Hypothalamus (tissue), 51 donors: ENCODE data around the gene NFATC2.

Experiments used
- DNase-seq, 51 donors: peaks; one replicate each; lab custom pipeline; 2025; lab: John Stamatoyannopoulos, UW

The NFATC2 gene

GRCh38 chr20:51385646-51386530, 156.6 kb downstream of the NFATC2 start:
- peak in 2 of 51 donors; percentile 12 to 34 for DNase-seq

GRCh38 chr20:51384875-51385274, 157.6 kb downstream of the NFATC2 start:
- no peak for DNase-seq

GRCh38 chr20:51383891-51384510, 158.5 kb downstream of the NFATC2 start:
- no peak for DNase-seq

GRCh38 chr20:51382986-51383821, 159.3 kb downstream of the NFATC2 start:
- no peak for DNase-seq

GRCh38 chr20:51382111-51382985, 160.2 kb downstream of the NFATC2 start:
- no peak for DNase-seq

- DNase-seq: no peak
These were observed 161.0 kb downstream of the NFATC2 start for GRCh38 chr20:51381557-51381956.

- DNase-seq: no peak
These were observed 161.8 kb downstream of the NFATC2 start for GRCh38 chr20:51380401-51381385.

GRCh38 chr20:51379601-51380341, 162.7 kb downstream of the NFATC2 start:
- no peak for DNase-seq

GRCh38 chr20:51378171-51378928, 164.2 kb downstream of the NFATC2 start:
- no peak for DNase-seq

- DNase-seq: no peak
These were observed 165.4 kb downstream of the NFATC2 start for GRCh38 chr20:51377132-51377531.

GRCh38 chr20:51376111-51376510, 166.4 kb downstream of the NFATC2 start:
- no peak for DNase-seq

- no peak for DNase-seq
These were observed 167.0 kb downstream of the NFATC2 start for GRCh38 chr20:51375561-51375960.

- DNase-seq: no peak
These were observed 167.6 kb downstream of the NFATC2 start for GRCh38 chr20:51374961-51375360.

- no peak for DNase-seq
These were observed 168.1 kb downstream of the NFATC2 start for GRCh38 chr20:51374456-51374830.

- no peak for DNase-seq
These were observed 168.6 kb downstream of the NFATC2 start for GRCh38 chr20:51373713-51374455.

GRCh38 chr20:51372966-51373365, 169.6 kb downstream of the NFATC2 start:
- DNase-seq: no peak
